Right cardiac atrium (tissue), 5 donors: ENCODE results near the gene SLC38A10. TPM values are rescaled to one million over a fixed set of nuclear protein-coding genes. Genes with fewer than 3 reads are reported as not detected.

Source experiments
- ATAC-seq, 2 donors: fragments of 200-7000 bp; cut with Tn5 transposase; one replicate each; pipeline versions ENCODE4 v1.8.0 to v1.9.1; 2020; ENCODE audit warnings: moderate library complexity in 2 of 2, mild to moderate bottlenecking in 1 of 2
- DNase-seq, 3 donors: peaks; one replicate each; pipeline ENCODE4 v3.0.0-alpha.2; 2020
- H3K27ac ChIP-seq: one replicate; pipeline ENCODE4 v1.5.1; 2013; ENCODE audit warnings: mild to moderate bottlenecking, low read length, control low read depth, moderate library complexity
- H3K27me3 ChIP-seq: one replicate; pipeline ENCODE4 v1.6.1; 2013; ENCODE audit not compliant: control insufficient read depth, insufficient read depth
- H3K4me1 ChIP-seq: one replicate; pipeline ENCODE4 v1.6.1; 2013; ENCODE audit warnings: low read length; ENCODE audit not compliant: control insufficient read depth, insufficient read depth
- H3K4me3 ChIP-seq: one replicate; pipeline ENCODE4 v1.5.1; 2013; ENCODE audit warnings: low read length, control low read depth
- H3K9me3 ChIP-seq: one replicate; pipeline ENCODE4 v1.6.1; 2013; ENCODE audit warnings: low read length; ENCODE audit not compliant: control insufficient read depth
- WGBS: extraction: QIAGEN DNeasy Blood & Tissue Kit; methylation state at CpG from one replicate; pipeline ENCODE4 v1.1.7; 2013; 5-methylcytosine and 5-hydroxymethylcytosine counted together
- intact Hi-C, 4 donors: fragments of 100-400 bp; cut with DNase I; formaldehyde crosslinking; loops; one replicate each; pipeline versions ENCODE4 v1.11.0 to v1.14.0; 2022 to 2023
- polyA plus RNA-seq: library from polyadenylated mRNA; stranded (reverse); fragments of 200-250 nt; gene quantifications from one replicate; pipeline ENCODE4 v1.2.3, GENCODE V29; 2013
- total RNA-seq, 4 donors: library from RNA; stranded (reverse); fragmentation: NEBNext Ultra II Directional; extraction: Animal tissue kit (Norgen Biotek cat#: 25700); gene quantifications; one replicate each; pipeline ENCODE4 v1.2.1, GENCODE V29; 2021
- donor health status: healthy with polysubstance abuse.
- donor health status: DM: no; HTN: yes; CAD: no.
- donor health status: DM: no; HTN: no; CAD: no.
- donor health status: DM: no; HTN: yes; CAD: no; lungs with severe emphysema.
- donor health status: DM: yes; HTN: yes; CAD: no.

The SLC38A10 gene
- total and polyA plus RNA-seq, 5 donors = 50.8 to 63.9 (median 55.2) TPM

- WGBS = 51% methylated on average over 8 of the region's 8 CpGs
Observed at GRCh38 chr17:81336930-81337325, 41.8 kb upstream of the SLC38A10 start.

GRCh38 chr17:81336296-81336929 is 41.3 kb upstream of the SLC38A10 start:
- no peak for ATAC-seq
- no peak overlapping the region for H3K27ac ChIP-seq
- DNase-seq = peak in 2 of 3 donors; percentile 33 to 36
- no peaks in the 10 kb centered on the region for H3K27me3 ChIP-seq
- H3K9me3 ChIP-seq = no peaks in the 10 kb centered on the region
- H3K4me1 ChIP-seq = peaks cover 11% of the 10 kb centered on the region
- 90% methylated on average over 7 of the region's 7 CpGs for WGBS
- intact Hi-C loops = no loop called here
- H3K4me3 ChIP-seq = no peak overlapping the region

More at GRCh38 chr17:81336930-81337325, 41.8 kb upstream of the SLC38A10 start:
- ATAC-seq (no peak), DNase-seq (peak in 1 of 3 donors; percentile 69)
- peaks cover 11% of the 10 kb centered on the region for H3K4me1 ChIP-seq
- intact Hi-C loops = no loop called here
- H3K27ac ChIP-seq = no peak overlapping the region
- no peaks in the 10 kb centered on the region for H3K9me3 ChIP-seq
- no peaks in the 10 kb centered on the region for H3K27me3 ChIP-seq
- H3K4me3 ChIP-seq = no peak overlapping the region

- DNase-seq (peak in 2 of 3 donors; percentile 56 to 57), ATAC-seq (no peak)
- H3K4me3 ChIP-seq = no peak overlapping the region
- peaks cover 11% of the 10 kb centered on the region for H3K4me1 ChIP-seq
- no peak overlapping the region for H3K27ac ChIP-seq
- 89% methylated on average over 9 of the region's 9 CpGs for WGBS
- H3K9me3 ChIP-seq = no peaks in the 10 kb centered on the region
- intact Hi-C loops = no loop called here
- H3K27me3 ChIP-seq = no peaks in the 10 kb centered on the region
Observed at GRCh38 chr17:81335773-81336157, 40.7 kb upstream of the SLC38A10 start.

GRCh38 chr17:81334987-81335772 is 40.1 kb upstream of the SLC38A10 start:
- intact Hi-C loops = no loop called here
- Histone ChIP-seq H3K27ac (no peak overlapping the region), H3K9me3 (no peaks in the 10 kb centered on the region), H3K4me1 (peaks cover 11% of the 10 kb centered on the region), H3K27me3 (no peaks in the 10 kb centered on the region), H3K4me3 (no peak overlapping the region)
- DNase-seq (peak in 2 of 3 donors; percentile 42 to 58), ATAC-seq (no peak)
- WGBS = 74% methylated on average over 14 of the region's 14 CpGs

- Histone ChIP-seq H3K4me3 (no peak overlapping the region), H3K4me1 (peaks cover 14% of the 10 kb centered on the region), H3K27ac (no peak overlapping the region), H3K9me3 (no peaks in the 10 kb centered on the region), H3K27me3 (no peaks in the 10 kb centered on the region)
- ATAC-seq (peak in 1 of 2 donors; percentile 5), DNase-seq (peak in 2 of 3 donors; percentile 82 to 83)
- 65% methylated on average over 12 of the region's 12 CpGs for WGBS
- intact Hi-C loops = no loop called here
Observed at GRCh38 chr17:81334391-81334901, 39.3 kb upstream of the SLC38A10 start.

- H3K27ac ChIP-seq = no peak overlapping the region
- peaks cover 10% of the 10 kb centered on the region for H3K4me1 ChIP-seq
- intact Hi-C loops = no loop called here
- peak in 1 of 3 donors; percentile 56 for DNase-seq
- no peaks in the 10 kb centered on the region for H3K27me3 ChIP-seq
- H3K9me3 ChIP-seq = no peaks in the 10 kb centered on the region
- ATAC-seq = no peak
- WGBS = 79% methylated on average over 24 of the region's 24 CpGs
- no peak overlapping the region for H3K4me3 ChIP-seq
Observed at GRCh38 chr17:81333616-81334368, 38.7 kb upstream of the SLC38A10 start.

GRCh38 chr17:81332914-81333528 is 37.9 kb upstream of the SLC38A10 start:
- Histone ChIP-seq H3K4me3 (no peak overlapping the region), H3K9me3 (no peaks in the 10 kb centered on the region), H3K27ac (no peak overlapping the region), H3K4me1 (peaks cover 7% of the 10 kb centered on the region), H3K27me3 (no peaks in the 10 kb centered on the region)
- intact Hi-C loops = no loop called here
- ATAC-seq (no peak), DNase-seq (peak in 1 of 3 donors; percentile 51)
- 73% methylated on average over 23 of the region's 23 CpGs for WGBS

- H3K4me3 ChIP-seq = no peak overlapping the region
- H3K27ac ChIP-seq = no peak overlapping the region
- no peaks in the 10 kb centered on the region for H3K9me3 ChIP-seq
- H3K4me1 ChIP-seq = peaks cover 8% of the 10 kb centered on the region
- 92% methylated on average over 18 of the region's 18 CpGs for WGBS
- intact Hi-C loops = no loop called here
- DNase-seq (no peak), ATAC-seq (no peak)
- no peaks in the 10 kb centered on the region for H3K27me3 ChIP-seq
Observed at GRCh38 chr17:81332118-81332834, 37.2 kb upstream of the SLC38A10 start.

- no peak overlapping the region for H3K4me3 ChIP-seq
- 85% methylated on average over 17 of the region's 17 CpGs for WGBS
- H3K27ac ChIP-seq = no peak overlapping the region
- peak in 1 of 3 donors; percentile 64 for DNase-seq
- H3K4me1 ChIP-seq = peaks cover 8% of the 10 kb centered on the region
- H3K27me3 ChIP-seq = no peaks in the 10 kb centered on the region
- intact Hi-C loops = no loop called here
- H3K9me3 ChIP-seq = no peaks in the 10 kb centered on the region
- no peak for ATAC-seq
Observed at GRCh38 chr17:81331527-81332043, 36.5 kb upstream of the SLC38A10 start.

- Histone ChIP-seq H3K9me3 (no peaks in the 10 kb centered on the region), H3K4me3 (no peak overlapping the region), H3K27ac (no peak overlapping the region), H3K27me3 (no peaks in the 10 kb centered on the region), H3K4me1 (peaks cover 8% of the 10 kb centered on the region)
- 85% methylated on average over 10 of the region's 10 CpGs for WGBS
- ATAC-seq = no peak
- intact Hi-C loops = no loop called here
- peak in 1 of 3 donors; percentile 66 for DNase-seq
Observed at GRCh38 chr17:81330884-81331245, 35.8 kb upstream of the SLC38A10 start.
